ENCODE measurements around the gene CD1B. TPM values are rescaled to one million over a fixed set of nuclear protein-coding genes. Genes with fewer than 3 reads are reported as not detected.
A peak's percentile ranks its signal among the peaks of the same experiment; 100 is the strongest.

Gene CD1B
- total RNA-seq, 1 donor from 2014 or later: not detected

- no peaks in the 10 kb centered on the region for H3K27me3 ChIP-seq (ENCODE audit: control insufficient read depth, insufficient read depth, low read length)
- TF ChIP-seq, protein P1, sequence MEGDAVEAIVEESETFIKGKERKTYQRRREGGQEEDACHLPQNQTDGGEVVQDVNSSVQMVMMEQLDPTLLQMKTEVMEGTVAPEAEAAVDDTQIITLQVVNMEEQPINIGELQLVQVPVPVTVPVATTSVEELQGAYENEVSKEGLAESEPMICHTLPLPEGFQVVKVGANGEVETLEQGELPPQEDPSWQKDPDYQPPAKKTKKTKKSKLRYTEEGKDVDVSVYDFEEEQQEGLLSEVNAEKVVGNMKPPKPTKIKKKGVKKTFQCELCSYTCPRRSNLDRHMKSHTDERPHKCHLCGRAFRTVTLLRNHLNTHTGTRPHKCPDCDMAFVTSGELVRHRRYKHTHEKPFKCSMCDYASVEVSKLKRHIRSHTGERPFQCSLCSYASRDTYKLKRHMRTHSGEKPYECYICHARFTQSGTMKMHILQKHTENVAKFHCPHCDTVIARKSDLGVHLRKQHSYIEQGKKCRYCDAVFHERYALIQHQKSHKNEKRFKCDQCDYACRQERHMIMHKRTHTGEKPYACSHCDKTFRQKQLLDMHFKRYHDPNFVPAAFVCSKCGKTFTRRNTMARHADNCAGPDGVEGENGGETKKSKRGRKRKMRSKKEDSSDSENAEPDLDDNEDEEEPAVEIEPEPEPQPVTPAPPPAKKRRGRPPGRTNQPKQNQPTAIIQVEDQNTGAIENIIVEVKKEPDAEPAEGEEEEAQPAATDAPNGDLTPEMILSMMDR (IDR thresholded peaks at IDR 0.05; ENCODE audit: insufficient read depth, low read length, severe bottlenecking): no peak
- DNase-seq (ENCODE audit: low read depth) (no peak), FAIRE-seq (no peak)
- H3K4me3 ChIP-seq (ENCODE audit: low read depth, low read length): no peak overlapping the region
- H3K36me3 ChIP-seq (ENCODE audit: control insufficient read depth, insufficient read depth, low read length): no peaks in the 10 kb centered on the region
These were observed 265 bp downstream of the CD1B start for GRCh38 chr1:158331106-158331425.

DNA sequence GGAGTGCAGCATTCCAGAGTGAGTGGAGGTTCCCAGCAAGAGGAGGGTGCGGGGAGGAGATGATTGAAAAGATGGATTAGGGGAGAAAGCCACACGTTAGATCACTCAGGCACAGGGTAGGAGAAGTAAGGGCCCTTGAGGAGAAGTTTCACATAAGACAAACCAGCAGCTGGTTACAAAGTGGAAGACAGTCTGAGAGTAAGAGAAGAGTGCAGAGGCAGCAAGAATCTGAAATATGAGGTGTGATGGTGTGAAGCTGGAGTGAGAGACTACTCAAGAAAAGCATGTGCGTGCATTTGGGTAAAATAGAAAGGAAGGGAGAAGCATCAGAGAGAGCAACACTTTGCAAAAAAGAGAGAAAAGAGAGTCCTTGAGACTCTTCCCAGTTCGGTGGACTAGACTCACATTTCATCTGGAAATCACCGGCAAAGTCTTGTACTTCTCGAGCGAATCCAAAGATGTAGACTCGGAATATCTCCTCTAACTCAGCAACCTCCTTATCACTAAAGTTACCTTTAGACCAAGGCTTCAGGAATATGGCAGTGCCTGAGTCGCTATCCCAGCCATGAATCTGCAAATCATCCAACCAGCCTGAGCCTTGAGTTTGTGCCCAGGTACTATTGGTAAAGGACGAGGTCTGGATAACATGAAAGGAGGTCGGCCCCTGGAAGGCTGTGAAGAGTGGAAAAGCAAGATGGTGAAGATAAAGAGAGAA is 783 bp downstream of the CD1B start:
- Histone ChIP-seq H3K4me3 (ENCODE audit: low read depth, low read length) (no peak overlapping the region), H3K27me3 (ENCODE audit: control insufficient read depth, insufficient read depth, low read length) (no peaks in the 10 kb centered on the region), H3K36me3 (ENCODE audit: control insufficient read depth, insufficient read depth, low read length) (no peaks in the 10 kb centered on the region)
- peak; percentile 55 for FAIRE-seq
- no peak for DNase-seq (ENCODE audit: low read depth)
- TF ChIP-seq, protein P1 (IDR thresholded peaks at IDR 0.05; ENCODE audit: insufficient read depth, low read length, severe bottlenecking): no peak

DNA sequence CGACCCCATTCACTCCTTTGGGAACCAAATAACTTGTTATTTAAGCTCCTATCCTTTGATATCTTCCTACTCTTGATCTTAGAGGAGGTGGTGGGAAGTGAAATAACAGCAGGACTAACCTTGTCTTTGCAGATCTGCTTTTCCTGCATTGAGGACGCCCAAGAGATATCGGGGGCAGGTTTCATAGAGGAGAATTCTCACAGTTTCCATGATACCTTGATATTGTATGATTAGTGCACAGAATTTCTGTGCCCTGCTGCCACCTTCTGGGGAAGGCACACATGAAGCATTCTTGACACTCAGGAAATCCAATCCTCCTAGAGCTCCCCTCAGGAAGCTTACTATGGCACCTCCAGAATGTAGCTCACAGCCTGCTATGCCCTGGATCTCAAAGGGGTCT is 1.6 kb downstream of the CD1B start:
- TF ChIP-seq, protein P1 (IDR thresholded peaks at IDR 0.05; ENCODE audit: insufficient read depth, low read length, severe bottlenecking): peak; percentile 28
- no peak for FAIRE-seq
- Histone ChIP-seq H3K36me3 (ENCODE audit: control insufficient read depth, insufficient read depth, low read length) (no peaks in the 10 kb centered on the region), H3K27me3 (ENCODE audit: control insufficient read depth, insufficient read depth, low read length) (no peaks in the 10 kb centered on the region), H3K4me3 (ENCODE audit: low read depth, low read length) (no peak overlapping the region)
- peak; percentile 17 for DNase-seq (ENCODE audit: low read depth)

GRCh38 chr1:158329300-158329699 is 2.0 kb downstream of the CD1B start:
- DNase-seq (ENCODE audit: low read depth): no peak
- Histone ChIP-seq H3K4me3 (ENCODE audit: low read depth, low read length) (no peak overlapping the region), H3K27me3 (ENCODE audit: control insufficient read depth, insufficient read depth, low read length) (no peaks in the 10 kb centered on the region), H3K36me3 (ENCODE audit: control insufficient read depth, insufficient read depth, low read length) (no peaks in the 10 kb centered on the region)
- TF ChIP-seq, protein P1 (IDR thresholded peaks at IDR 0.05; ENCODE audit: insufficient read depth, low read length, severe bottlenecking): no peak
- no peak for FAIRE-seq

GRCh38 chr1:158328426-158328825 is 2.9 kb downstream of the CD1B start:
- TF ChIP-seq, protein P1 (IDR thresholded peaks at IDR 0.05; ENCODE audit: insufficient read depth, low read length, severe bottlenecking): no peak
- Histone ChIP-seq H3K4me3 (ENCODE audit: low read depth, low read length) (no peak overlapping the region), H3K36me3 (ENCODE audit: control insufficient read depth, insufficient read depth, low read length) (no peaks in the 10 kb centered on the region), H3K27me3 (ENCODE audit: control insufficient read depth, insufficient read depth, low read length) (no peaks in the 10 kb centered on the region)
- DNase-seq (ENCODE audit: low read depth) (no peak), FAIRE-seq (no peak)

GRCh38 chr1:158327481-158327880 is 3.9 kb downstream of the CD1B start:
- TF ChIP-seq, protein P1 (IDR thresholded peaks at IDR 0.05; ENCODE audit: insufficient read depth, low read length, severe bottlenecking): no peak
- Histone ChIP-seq H3K27me3 (ENCODE audit: control insufficient read depth, insufficient read depth, low read length) (no peaks in the 10 kb centered on the region), H3K4me3 (ENCODE audit: low read depth, low read length) (no peak overlapping the region), H3K36me3 (ENCODE audit: control insufficient read depth, insufficient read depth, low read length) (no peaks in the 10 kb centered on the region)
- FAIRE-seq: no peak
- DNase-seq (ENCODE audit: low read depth): no peak

All from bronchial epithelial cell (primary cell).